ENCODE results near the gene NEFH. TPM values are rescaled to one million over a fixed set of nuclear protein-coding genes. Genes with fewer than 3 reads are reported as not detected.

The NEFH gene
- total RNA-seq, 1 experiment from 2014 or later = not detected

DNA sequence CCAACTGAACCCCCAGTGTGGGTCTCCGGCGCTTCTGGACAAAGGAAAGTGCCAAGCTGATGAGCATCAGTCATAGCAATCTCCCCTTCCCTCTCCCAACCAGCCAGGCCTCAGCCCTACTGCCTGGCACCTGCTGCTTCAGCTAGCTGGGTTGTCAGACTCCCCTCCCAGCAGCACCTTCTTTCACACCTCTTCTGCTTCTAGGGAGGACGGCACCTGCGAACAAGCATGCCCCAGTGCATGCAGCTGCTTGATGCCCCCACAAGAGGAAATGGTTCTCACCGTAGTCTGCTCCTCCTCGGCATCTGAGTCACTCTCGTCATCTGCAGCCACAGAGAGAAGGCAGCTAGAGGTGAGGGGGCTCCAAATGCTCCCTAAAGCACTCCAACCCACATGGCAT, 48.1 kb downstream of the NEFH start:
- no TSS peak for BruUV-seq (replicated peaks)
- intact Hi-C loops (cut with micrococcal nuclease) = no loop called here
- CTCF ChIA-PET = interaction anchor here (1.5 kb wide), 1 partner anchor 132 kb away, joined by 6 read pairs; no protein-coding TSS in a partner anchor
- Mint-ChIP-seq H3K27me3 (ENCODE audit: insufficient read depth, unreplicated experiment) (no peaks in the 10 kb centered on the region), H3K4me3 (ENCODE audit: unreplicated experiment) (no peak overlapping the region), H3K36me3 (ENCODE audit: insufficient read depth, unreplicated experiment) (peaks cover 75% of the 10 kb centered on the region), H3K9me3 (ENCODE audit: unreplicated experiment) (no peaks in the 10 kb centered on the region), H3K27ac (ENCODE audit: low read depth, unreplicated experiment) (no peak overlapping the region), H3K4me1 (ENCODE audit: insufficient read depth, unreplicated experiment) (no peaks in the 10 kb centered on the region)
- POLR2A ChIA-PET = no interaction called here
- DNase-seq (ENCODE audit: unreplicated experiment) = no peak
- TF ChIP-seq, protein P1, sequence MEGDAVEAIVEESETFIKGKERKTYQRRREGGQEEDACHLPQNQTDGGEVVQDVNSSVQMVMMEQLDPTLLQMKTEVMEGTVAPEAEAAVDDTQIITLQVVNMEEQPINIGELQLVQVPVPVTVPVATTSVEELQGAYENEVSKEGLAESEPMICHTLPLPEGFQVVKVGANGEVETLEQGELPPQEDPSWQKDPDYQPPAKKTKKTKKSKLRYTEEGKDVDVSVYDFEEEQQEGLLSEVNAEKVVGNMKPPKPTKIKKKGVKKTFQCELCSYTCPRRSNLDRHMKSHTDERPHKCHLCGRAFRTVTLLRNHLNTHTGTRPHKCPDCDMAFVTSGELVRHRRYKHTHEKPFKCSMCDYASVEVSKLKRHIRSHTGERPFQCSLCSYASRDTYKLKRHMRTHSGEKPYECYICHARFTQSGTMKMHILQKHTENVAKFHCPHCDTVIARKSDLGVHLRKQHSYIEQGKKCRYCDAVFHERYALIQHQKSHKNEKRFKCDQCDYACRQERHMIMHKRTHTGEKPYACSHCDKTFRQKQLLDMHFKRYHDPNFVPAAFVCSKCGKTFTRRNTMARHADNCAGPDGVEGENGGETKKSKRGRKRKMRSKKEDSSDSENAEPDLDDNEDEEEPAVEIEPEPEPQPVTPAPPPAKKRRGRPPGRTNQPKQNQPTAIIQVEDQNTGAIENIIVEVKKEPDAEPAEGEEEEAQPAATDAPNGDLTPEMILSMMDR (IDR thresholded peaks at IDR 0.05; ENCODE audit: unreplicated experiment) = no peak

DNA sequence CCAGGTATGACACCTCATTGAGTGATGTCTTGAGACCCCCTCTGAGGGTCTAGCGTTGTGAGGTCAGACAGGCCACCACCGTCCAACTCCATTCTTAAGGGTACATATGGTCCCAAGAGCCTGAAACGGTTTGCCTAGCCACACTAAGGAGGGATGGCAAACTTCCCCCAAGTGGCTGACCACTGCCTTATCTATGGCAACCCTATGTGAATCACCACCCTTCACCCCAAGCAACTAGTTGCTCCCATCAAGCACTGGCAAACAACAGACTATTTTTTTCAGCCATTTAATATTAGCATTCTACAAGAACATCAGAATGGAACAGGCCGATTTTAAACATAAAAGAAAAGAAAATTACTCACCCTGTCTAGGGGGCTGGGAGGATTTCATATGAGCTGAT, 50.7 kb downstream of the NEFH start:
- Mint-ChIP-seq H3K27ac (ENCODE audit: low read depth, unreplicated experiment) (no peak overlapping the region), H3K4me3 (ENCODE audit: unreplicated experiment) (no peak overlapping the region), H3K9me3 (ENCODE audit: unreplicated experiment) (peaks cover 8% of the 10 kb centered on the region), H3K36me3 (ENCODE audit: insufficient read depth, unreplicated experiment) (peaks cover 83% of the 10 kb centered on the region), H3K4me1 (ENCODE audit: insufficient read depth, unreplicated experiment) (no peaks in the 10 kb centered on the region), H3K27me3 (ENCODE audit: insufficient read depth, unreplicated experiment) (no peaks in the 10 kb centered on the region)
- TF ChIP-seq, protein P1 (IDR thresholded peaks at IDR 0.05; ENCODE audit: unreplicated experiment) = no peak
- no TSS peak for BruUV-seq (replicated peaks)
- POLR2A ChIA-PET = interaction anchor here (0.6 to 1.6 kb wide), 2 partner anchors 23 to 1486 kb away, joined by 3 to 7 read pairs; partner anchors contain the start of gene THOC5
- no peak for DNase-seq (ENCODE audit: unreplicated experiment)
- CTCF ChIA-PET = interaction anchor here (0.5 to 0.9 kb wide), 2 partner anchors 10 to 59 kb away, joined by 3 read pairs; no protein-coding TSS in a partner anchor
- intact Hi-C loops (cut with micrococcal nuclease) = no loop called here

DNA sequence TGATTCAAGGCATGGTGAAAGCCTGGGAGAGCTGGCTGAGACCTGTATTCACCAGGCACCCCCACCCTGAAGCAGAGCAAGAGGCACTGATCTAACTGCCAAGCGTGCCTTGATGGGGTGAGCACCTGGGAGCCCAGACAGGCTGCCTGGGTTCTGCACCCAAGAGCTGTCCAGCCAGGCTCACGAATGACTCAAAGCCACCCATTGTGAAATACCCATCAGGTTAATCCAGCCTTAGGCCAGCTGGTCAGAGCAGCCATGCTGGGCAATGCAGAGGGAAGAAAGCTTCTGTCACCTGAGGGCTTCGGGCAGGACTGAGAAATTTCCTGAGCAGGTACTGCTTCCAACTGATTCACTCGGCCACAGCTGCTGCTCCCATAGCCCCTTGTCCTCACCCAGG, 51.4 kb downstream of the NEFH start:
- no TSS peak for BruUV-seq (replicated peaks)
- TF ChIP-seq, protein P1 (IDR thresholded peaks at IDR 0.05; ENCODE audit: unreplicated experiment) = no peak
- DNase-seq (ENCODE audit: unreplicated experiment) = peak; percentile 40
- H3K27me3 Mint-ChIP-seq (ENCODE audit: insufficient read depth, unreplicated experiment) = no peaks in the 10 kb centered on the region
- intact Hi-C loops (cut with micrococcal nuclease) = no loop called here
- no peak overlapping the region for H3K27ac Mint-ChIP-seq (ENCODE audit: low read depth, unreplicated experiment)
- ChIA-PET POLR2A (interaction anchor here (0.6 to 1.6 kb wide), 2 partner anchors 22 to 73 kb away, joined by 3 to 7 read pairs; partner anchors contain the start of gene THOC5), CTCF (interaction anchor here (0.6 to 0.9 kb wide), 2 partner anchors 11 to 268 kb away, joined by 3 read pairs; no protein-coding TSS in a partner anchor)
- no peaks in the 10 kb centered on the region for H3K4me1 Mint-ChIP-seq (ENCODE audit: insufficient read depth, unreplicated experiment)
- H3K4me3 Mint-ChIP-seq (ENCODE audit: unreplicated experiment) = no peak overlapping the region
- peaks cover 8% of the 10 kb centered on the region for H3K9me3 Mint-ChIP-seq (ENCODE audit: unreplicated experiment)
- H3K36me3 Mint-ChIP-seq (ENCODE audit: insufficient read depth, unreplicated experiment) = peaks cover 82% of the 10 kb centered on the region

DNA sequence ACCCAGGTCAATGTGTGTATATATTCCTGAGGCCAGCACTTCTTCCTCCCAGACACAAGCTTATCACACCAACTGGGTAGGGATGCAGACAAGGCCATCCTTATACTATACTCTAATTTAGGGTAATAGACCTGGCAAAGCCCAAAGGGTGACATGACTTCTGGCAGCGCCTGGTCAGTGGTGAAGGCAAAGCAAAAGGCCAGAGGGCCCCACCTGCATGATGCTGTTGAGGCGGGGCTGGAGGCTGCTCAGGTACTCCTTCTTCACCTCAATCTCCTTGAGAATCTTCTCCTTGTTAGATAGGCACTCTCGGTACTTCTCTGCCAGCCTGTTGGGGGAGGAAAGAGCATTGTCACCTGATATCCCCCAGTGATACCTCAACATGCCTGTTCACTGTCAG, 56.4 kb downstream of the NEFH start:
- CTCF ChIA-PET = no interaction called here
- H3K27ac Mint-ChIP-seq (ENCODE audit: low read depth, unreplicated experiment) = no peak overlapping the region
- peaks cover 95% of the 10 kb centered on the region for H3K36me3 Mint-ChIP-seq (ENCODE audit: insufficient read depth, unreplicated experiment)

More for the DNA sequence above, 56.4 kb downstream of the NEFH start:
- Mint-ChIP-seq H3K4me1 (ENCODE audit: insufficient read depth, unreplicated experiment) (no peaks in the 10 kb centered on the region), H3K9me3 (ENCODE audit: unreplicated experiment) (peaks cover 8% of the 10 kb centered on the region), H3K27me3 (ENCODE audit: insufficient read depth, unreplicated experiment) (no peaks in the 10 kb centered on the region), H3K4me3 (ENCODE audit: unreplicated experiment) (no peak overlapping the region)
- POLR2A ChIA-PET = no interaction called here
- TF ChIP-seq, protein P1 (IDR thresholded peaks at IDR 0.05; ENCODE audit: unreplicated experiment) = no peak
- no TSS peak for BruUV-seq (replicated peaks)
- no peak for DNase-seq (ENCODE audit: unreplicated experiment)
- intact Hi-C loops (cut with micrococcal nuclease) = no loop called here

Data from MCF 10A (cell line).